ENCODE data around the gene CCR8. TPM values are rescaled to one million over a fixed set of nuclear protein-coding genes. Genes with fewer than 3 reads are reported as not detected.

Gene CCR8
- total RNA-seq, 2 donors from 2014 or later, result not detected

DNA sequence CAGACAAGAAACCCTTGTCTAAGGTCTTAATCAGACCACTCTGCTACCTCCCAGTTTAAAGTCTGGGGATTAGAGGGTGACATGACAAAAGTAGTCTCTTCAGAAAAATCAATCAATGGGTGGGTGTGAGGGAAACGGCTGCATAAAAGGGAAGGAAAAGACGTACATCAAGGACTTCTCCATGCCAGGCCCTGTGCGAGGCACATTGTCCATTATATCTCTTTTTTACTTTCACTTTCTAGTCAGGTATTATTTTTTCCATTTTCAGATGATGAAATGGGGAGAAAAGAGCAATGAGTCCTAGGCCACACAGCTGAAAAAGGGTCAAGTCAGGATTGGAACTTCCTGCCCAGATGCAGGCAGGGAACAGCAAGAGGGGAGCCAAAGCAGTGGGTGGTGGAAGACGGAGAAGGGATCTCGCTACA is 45.0 kb upstream of the CCR8 start:
- H3K27me3 ChIP-seq, result no peaks in the 10 kb centered on the region
- no peaks in the 10 kb centered on the region for H3K36me3 ChIP-seq
- TF ChIP-seq, protein P1, sequence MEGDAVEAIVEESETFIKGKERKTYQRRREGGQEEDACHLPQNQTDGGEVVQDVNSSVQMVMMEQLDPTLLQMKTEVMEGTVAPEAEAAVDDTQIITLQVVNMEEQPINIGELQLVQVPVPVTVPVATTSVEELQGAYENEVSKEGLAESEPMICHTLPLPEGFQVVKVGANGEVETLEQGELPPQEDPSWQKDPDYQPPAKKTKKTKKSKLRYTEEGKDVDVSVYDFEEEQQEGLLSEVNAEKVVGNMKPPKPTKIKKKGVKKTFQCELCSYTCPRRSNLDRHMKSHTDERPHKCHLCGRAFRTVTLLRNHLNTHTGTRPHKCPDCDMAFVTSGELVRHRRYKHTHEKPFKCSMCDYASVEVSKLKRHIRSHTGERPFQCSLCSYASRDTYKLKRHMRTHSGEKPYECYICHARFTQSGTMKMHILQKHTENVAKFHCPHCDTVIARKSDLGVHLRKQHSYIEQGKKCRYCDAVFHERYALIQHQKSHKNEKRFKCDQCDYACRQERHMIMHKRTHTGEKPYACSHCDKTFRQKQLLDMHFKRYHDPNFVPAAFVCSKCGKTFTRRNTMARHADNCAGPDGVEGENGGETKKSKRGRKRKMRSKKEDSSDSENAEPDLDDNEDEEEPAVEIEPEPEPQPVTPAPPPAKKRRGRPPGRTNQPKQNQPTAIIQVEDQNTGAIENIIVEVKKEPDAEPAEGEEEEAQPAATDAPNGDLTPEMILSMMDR (IDR thresholded peaks at IDR 0.05), result no peak
- DNase-seq (ENCODE audit: low spot score), result no peak
- no peaks in the 10 kb centered on the region for H3K9me3 ChIP-seq
- no peak overlapping the region for H3K27ac ChIP-seq
- peaks cover 0 to 7% of the 10 kb centered on the region in 2 donors for H3K4me1 ChIP-seq
- no peak overlapping the region for H3K4me3 ChIP-seq

DNA sequence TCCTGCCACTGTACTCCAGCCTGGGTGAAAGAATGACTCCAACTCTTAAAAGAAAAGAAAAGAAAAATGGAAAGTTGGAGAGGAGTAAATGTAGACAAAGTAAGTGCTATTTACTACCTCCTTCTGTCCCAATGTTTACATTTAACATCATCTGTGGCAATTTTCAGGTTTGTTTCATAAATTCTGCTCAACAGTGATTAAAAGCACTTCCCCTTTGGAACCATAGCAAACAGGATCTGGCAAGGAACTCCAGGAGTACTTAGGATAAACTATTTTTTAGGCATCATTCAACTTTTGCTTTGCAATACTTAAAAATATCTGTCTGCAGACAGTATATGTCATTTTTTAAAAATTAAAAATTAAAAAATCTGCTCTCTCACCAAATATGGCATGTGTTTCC is 44.2 kb upstream of the CCR8 start:
- H3K27ac ChIP-seq, result no peak overlapping the region
- H3K9me3 ChIP-seq, result no peaks in the 10 kb centered on the region
- no peaks in the 10 kb centered on the region for H3K27me3 ChIP-seq
- no peaks in the 10 kb centered on the region for H3K4me1 ChIP-seq
- H3K4me3 ChIP-seq, result no peak overlapping the region
- DNase-seq (ENCODE audit: low spot score), result no peak
- TF ChIP-seq, protein P1 (IDR thresholded peaks at IDR 0.05), result no peak
- no peaks in the 10 kb centered on the region for H3K36me3 ChIP-seq

DNA sequence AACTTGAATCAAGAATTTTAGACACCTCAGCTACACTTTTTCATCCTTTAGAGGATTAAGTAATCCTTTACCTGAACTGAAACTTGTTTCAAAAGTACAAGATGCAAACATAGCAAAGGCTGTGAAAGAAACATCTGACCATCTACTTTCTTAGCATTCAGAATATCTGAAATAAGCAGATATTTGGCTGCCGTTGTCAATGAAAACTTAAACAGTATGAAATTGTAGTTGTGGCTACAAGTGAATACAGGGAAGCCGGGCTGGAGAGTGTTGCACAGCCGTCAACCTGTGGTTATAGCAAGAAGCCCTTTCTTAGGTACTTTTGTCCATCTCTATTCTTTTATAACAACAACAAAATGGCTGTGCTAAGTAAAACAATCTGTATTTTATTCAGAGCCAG is 42.7 kb upstream of the CCR8 start:
- Histone ChIP-seq H3K4me3 (no peak overlapping the region), H3K27ac (no peak overlapping the region), H3K4me1 (no peaks in the 10 kb centered on the region), H3K9me3 (no peaks in the 10 kb centered on the region), H3K36me3 (no peaks in the 10 kb centered on the region), H3K27me3 (no peaks in the 10 kb centered on the region)
- DNase-seq (ENCODE audit: low spot score), result no peak
- TF ChIP-seq, protein P1 (IDR thresholded peaks at IDR 0.05), result no peak

DNA sequence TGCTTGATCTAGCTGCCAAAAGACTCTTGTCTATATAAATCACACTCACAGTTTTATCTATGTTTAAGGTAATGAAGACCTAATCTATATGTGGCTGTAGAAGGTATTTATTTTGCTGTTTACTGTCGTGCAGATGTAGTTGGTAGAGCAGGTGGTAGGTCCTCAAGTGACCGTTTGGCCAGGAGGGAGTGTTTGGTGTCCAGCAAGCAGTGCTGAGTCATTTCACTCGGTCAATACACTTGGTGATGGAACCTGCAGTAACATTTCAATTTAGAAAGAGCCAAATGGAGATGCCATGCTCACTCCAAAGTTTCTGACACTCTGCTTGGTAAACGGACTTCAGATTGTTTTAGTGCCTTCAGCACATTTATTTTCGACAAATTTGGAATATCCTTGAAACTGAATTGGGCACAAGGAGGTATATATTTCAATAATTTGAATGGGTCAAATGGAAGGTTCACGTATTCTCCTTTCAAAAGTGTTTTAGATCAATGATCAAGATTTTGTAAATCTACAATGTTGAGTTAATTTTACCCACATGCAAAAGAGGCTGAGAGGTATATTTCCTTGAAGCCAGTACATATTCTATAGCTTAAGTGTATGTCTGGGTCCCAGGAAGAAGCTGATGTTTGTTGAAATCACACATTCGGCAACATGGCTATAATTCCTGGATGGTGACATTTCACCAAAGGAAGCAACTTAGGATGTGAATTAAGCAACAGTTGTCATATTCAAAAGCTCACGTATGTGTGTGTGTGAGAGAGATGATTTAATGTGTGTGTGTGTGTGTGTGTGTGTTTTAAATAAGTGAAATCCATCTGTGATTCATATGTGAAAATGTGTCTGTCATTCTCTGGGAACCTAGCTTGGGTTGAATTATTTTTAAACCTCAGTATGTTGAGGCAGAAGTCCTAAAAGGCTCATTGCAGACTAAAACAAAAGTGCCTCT is 42.0 kb upstream of the CCR8 start:
- TF ChIP-seq, protein P1 (IDR thresholded peaks at IDR 0.05), result no peak
- Histone ChIP-seq H3K36me3 (no peaks in the 10 kb centered on the region), H3K9me3 (no peaks in the 10 kb centered on the region), H3K4me3 (no peak overlapping the region), H3K27me3 (no peaks in the 10 kb centered on the region), H3K27ac (no peak overlapping the region), H3K4me1 (no peaks in the 10 kb centered on the region)
- no peak for DNase-seq (ENCODE audit: low spot score)

DNA sequence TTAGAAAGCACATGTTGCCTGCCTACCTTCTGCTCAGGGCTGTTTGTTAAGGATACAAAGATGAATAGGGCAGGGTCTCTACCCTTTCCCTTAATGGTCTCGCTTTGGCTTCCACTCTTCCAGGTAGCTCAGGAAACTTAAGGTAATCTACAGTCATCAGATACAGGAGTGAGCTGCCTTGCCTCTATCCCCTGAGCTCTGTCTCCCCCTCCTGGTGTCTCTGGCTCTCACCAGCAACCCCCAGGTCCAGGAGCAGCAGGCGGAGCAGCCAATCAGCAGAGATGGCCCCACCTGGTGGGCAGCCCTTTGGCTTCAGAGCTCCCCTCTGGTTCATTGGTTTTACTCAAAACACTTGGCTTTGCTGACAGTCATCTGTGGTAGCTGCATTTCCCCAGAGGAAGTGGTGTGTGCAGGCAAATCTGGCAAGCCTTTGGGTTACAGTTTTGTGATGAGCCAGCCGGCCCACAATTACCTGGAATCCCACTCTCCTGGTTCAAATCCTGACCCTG is 41.2 kb upstream of the CCR8 start:
- no peak overlapping the region for H3K4me3 ChIP-seq
- H3K36me3 ChIP-seq, result no peaks in the 10 kb centered on the region
- no peak overlapping the region for H3K27ac ChIP-seq
- peak; percentile 76 for DNase-seq (ENCODE audit: low spot score)
- no peaks in the 10 kb centered on the region for H3K27me3 ChIP-seq
- no peaks in the 10 kb centered on the region for H3K9me3 ChIP-seq
- TF ChIP-seq, protein P1 (IDR thresholded peaks at IDR 0.05), result peak; percentile 71 to 90
- H3K4me1 ChIP-seq, result no peaks in the 10 kb centered on the region

Data from right atrium auricular region (tissue), 2 donors.